OCI-M2 (cell line): Measurements from ENCODE around the gene SENP1.

Source experiments
- DNase-seq: peaks from one replicate; lab custom pipeline; 2025; ENCODE audit not compliant: unreplicated experiment; lab: John Stamatoyannopoulos, UW

SENP1 gene

DNA sequence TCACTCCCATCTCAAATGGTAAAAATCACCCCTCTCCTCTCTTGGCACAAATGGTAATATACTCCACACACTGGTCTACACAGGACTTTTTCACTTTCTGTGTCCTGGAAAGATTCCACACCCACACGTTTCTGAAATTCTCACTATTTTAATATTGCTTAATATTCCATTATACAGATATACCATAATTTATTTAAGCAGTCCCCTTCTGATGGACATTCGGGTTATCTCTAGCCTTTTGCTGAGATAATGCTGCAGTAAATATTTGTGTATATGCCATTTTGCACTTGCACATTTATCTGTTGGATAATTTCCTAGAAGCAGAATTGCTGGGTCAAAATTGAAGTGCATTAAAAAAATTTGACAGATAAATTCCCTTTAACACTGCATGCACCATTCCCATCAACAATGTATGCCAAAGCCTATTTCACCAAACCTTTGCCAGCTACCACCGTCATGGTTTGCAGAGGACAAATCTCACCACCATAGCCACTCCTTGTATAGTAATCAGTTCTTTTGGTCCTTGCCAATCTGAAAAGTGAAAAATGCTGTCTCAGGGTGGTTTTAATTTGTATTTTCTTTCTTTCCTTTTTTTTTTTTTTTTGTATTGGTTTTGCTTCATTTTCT, 86.1 kb downstream of the SENP1 start:
- no peak for DNase-seq

DNA sequence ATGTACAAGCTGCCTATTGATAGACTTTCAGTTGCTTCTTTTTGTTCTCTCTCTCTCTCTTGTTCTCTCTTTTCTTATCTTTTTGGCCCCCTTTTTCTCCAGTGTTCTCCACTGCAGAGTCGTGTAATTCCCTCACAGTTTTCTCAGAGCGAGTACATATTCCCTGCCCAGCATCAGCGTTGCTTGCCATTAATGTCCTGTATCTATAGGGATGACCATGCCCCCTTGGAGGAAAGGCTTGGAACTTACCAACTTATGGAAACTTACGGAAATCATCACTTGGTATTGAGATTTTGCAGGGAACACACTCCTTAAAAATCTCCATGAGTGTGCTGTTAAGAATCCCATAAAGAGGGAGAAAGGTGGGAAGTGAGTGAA, 87.3 kb downstream of the SENP1 start:
- DNase-seq, result no peak

- no peak for DNase-seq
Observed at GRCh38 chr12:48017921-48018617, 87.8 kb downstream of the SENP1 start.

DNA sequence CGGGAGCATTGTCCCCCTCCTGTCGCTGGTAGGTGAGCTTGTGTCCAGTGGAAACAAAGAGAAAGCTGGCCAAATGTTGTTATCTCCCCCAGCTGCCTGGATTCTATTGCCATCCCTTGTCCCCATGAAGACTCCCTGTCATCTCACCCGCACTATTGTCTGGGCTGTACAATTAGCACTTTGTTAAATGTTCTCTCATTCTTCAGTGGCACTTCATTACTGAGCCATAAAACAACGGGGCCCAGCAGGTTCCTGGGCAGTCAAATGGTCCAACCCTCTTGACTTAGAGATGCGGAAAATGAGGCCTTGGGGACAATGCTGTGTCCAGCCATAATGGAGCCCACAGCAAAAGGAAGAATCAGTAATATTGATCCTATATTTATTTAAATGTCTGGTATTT, 88.4 kb downstream of the SENP1 start:
- no peak for DNase-seq

DNA sequence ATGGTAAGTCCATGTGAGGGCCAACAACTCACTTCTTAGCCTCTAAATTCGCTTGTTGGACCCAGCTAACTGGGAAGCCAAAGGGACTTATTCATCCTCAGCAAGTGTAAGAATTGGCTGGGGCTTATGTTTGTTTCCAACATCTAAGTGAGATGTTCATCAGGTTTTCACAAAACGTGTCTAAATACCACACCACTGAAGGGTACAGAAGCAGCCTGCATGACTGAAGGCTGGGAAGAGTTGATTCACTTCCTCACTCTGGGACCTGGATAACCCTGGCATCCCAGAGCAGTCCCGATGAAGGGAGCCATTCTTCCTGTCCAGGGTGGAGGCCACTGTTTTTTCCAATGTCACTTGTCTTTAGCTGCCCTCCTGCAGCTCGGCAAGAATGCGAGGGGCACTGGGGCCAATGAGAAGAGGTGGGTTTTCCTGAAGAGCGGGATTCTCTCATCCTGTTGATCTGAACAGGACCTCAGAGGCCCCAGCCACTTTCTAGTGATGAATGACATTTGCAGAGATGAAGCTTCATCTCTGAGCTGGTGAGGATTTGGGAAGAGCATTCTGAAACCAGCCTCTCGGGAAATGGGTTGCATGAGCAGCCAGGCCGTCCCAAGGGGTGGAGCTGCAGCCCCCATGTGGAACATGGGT, 89.4 kb downstream of the SENP1 start:
- DNase-seq, result no peak

DNA sequence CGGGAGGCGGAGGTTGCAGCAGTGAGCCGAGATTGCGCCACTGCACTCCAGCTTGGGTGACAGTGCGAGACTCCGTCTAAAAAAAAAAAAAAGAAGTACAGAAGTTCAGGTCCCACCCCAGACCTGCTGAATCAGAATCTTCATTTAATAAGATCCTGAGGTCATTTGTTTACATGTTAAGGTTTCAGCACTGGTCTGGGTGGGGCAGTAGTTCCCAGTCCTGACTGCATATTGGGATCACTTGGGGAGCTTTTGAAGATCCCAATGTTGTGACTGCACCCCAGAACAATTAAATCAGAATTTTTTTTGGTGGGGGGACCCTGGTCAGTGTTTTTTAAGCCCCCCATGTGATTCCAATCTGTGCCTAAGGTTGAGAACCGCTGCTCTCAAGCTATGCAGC, 89.9 kb downstream of the SENP1 start:
- DNase-seq, result no peak

- no peak for DNase-seq
Observed at GRCh38 chr12:48015129-48015528, 90.8 kb downstream of the SENP1 start.

- no peak for DNase-seq
Observed at GRCh38 chr12:48013287-48013686, 92.6 kb downstream of the SENP1 start.

DNA sequence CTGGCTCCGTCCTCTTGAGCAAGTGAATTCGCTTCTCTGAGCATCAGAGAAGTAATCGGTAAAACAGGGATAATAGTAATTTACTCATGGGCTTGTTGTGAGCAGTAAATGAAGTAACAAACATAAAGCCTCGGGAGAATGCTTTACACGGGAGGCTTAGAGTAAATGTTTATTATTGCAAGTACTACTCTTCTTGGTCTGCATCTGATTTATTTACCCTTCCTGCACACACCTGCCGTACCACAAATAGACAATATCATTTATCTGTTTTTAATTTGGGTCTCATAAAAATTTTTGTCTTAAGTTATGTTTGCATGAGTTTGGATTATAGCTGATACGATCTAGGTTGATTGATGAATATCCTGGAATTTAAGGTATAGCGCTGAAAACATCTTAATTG, 93.8 kb downstream of the SENP1 start:
- DNase-seq, result no peak

- no peak for DNase-seq
Observed at GRCh38 chr12:48010366-48010970, 95.4 kb downstream of the SENP1 start.

GRCh38 chr12:48009471-48009870, 96.4 kb downstream of the SENP1 start:
- no peak for DNase-seq

GRCh38 chr12:48008950-48009349, 96.9 kb downstream of the SENP1 start:
- no peak for DNase-seq

GRCh38 chr12:48008349-48008748, 97.5 kb downstream of the SENP1 start:
- no peak for DNase-seq

GRCh38 chr12:48007206-48007605, 98.7 kb downstream of the SENP1 start:
- no peak for DNase-seq

GRCh38 chr12:48005750-48006021, 100.2 kb downstream of the SENP1 start:
- no peak for DNase-seq

- DNase-seq, result no peak
Observed at GRCh38 chr12:48005001-48005749, 100.7 kb downstream of the SENP1 start.

GRCh38 chr12:48004053-48004941, 101.6 kb downstream of the SENP1 start, which contains the start of gene COL2A1:
Gene COL2A1, minus strand, starts transcription at chr12:48004476. Its CDS starts 155 bp downstream, at chr12:48004321.
- DNase-seq, result no peak

DNA sequence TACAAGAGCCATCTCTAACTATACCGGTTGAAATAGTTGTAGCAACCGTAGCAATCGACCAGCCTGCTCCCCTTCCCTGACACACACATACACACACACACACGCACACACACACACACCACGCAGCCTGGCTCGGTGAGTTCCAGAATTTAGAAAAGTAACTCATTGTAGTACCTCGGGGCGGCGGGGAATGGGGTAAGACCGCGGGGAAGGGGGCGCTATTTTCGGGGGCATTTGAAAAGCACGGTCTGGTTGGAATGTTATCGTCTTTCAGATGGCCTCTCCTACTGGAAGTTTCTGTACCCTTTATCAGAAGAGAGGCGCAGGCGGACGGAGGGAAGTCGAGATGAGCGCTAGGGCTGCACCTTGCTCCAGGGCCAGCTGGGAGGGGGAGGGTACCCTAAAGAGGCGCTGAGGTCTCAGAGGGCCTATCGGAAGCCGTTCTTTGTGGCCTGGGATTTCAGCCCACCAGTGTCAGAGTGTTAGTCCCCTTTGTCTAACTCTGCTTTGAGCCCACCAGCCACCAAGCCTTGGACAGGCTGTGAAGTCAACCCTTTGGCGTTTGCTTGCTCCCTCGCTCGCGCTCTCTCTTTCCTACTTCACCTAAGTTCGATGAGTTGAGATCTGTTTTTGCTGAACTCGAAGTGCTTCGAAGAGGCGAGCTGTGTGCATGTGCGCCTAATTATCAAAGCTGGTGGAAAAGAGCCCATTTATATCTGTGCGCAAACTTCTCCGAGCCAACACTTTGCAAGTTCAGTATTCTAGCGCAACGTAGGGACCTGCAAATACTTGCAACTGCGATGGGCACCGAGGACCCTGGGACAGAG, 102.4 kb downstream of the SENP1 start:
- DNase-seq, result no peak

- DNase-seq, result no peak
Observed at GRCh38 chr12:48002773-48003218, 103.1 kb downstream of the SENP1 start.

- DNase-seq, result no peak
Observed at GRCh38 chr12:48002414-48002730, 103.5 kb downstream of the SENP1 start.
